Activated CD8-positive, alpha-beta T cell treated with anti-CD3 and anti-CD28 coated beads for 36 hours (primary cell): Measurements from ENCODE around the gene CRELD1. TPM values are rescaled to one million over a fixed set of nuclear protein-coding genes. Genes with fewer than 3 reads are reported as not detected.
A peak's percentile ranks its signal among the peaks of the same experiment; 100 is the strongest.

Experiments used
- ATAC-seq: fragments of 200-7000 bp; cut with Tn5 transposase; one replicate; pipeline ENCODE4 v1.10.0; 2021; ENCODE audit warnings: mild to moderate bottlenecking, moderate library complexity
- CTCF ChIA-PET: fragments of 350-600 bp; sonication (Branson Sonifier 250); formaldehyde crosslinking; loops from one replicate; lab custom pipeline; 2021; ENCODE audit warnings: antibody characterized with exemption; lab: Charles Lee
- POLR2A ChIA-PET: fragments of 350-600 bp; sonication (Branson Sonifier 250); formaldehyde crosslinking; loops from one replicate; lab custom pipeline; 2021; ENCODE audit warnings: antibody characterized with exemption; lab: Charles Lee
- DNase-seq: peaks from one replicate; pipeline ENCODE4 v3.0.0-alpha.2; 2020
- H3K27ac Mint-ChIP-seq: one replicate; pipeline ENCODE4 v1.8.0; 2021; ENCODE audit warnings: mild to moderate bottlenecking, mixed read lengths
- H3K27me3 Mint-ChIP-seq: one replicate; pipeline ENCODE4 v1.8.0; 2021; ENCODE audit warnings: mixed read lengths
- H3K36me3 Mint-ChIP-seq: one replicate; pipeline ENCODE4 v1.8.0; 2021; ENCODE audit warnings: low read depth, mixed read lengths
- H3K4me1 Mint-ChIP-seq: one replicate; pipeline ENCODE4 v1.8.0; 2021; ENCODE audit warnings: low read depth, mixed read lengths
- H3K4me3 Mint-ChIP-seq: one replicate; pipeline ENCODE4 v1.8.0; 2021; ENCODE audit warnings: mild to moderate bottlenecking, moderate library complexity, mixed read lengths
- H3K9me3 Mint-ChIP-seq: one replicate; pipeline ENCODE4 v1.8.0; 2021; ENCODE audit warnings: mixed read lengths
- CTCF ChIP-seq: fragments of 200-600 bp; IDR thresholded peaks from one replicate; pipeline ENCODE4 v1.8.0; 2022; ENCODE audit warnings: antibody characterized with exemption, mild to moderate bottlenecking
- intact Hi-C: fragments of 100-400 bp; cut with micrococcal nuclease; formaldehyde crosslinking; loops from one replicate; pipeline ENCODE4 v1.10.0; 2022
- total RNA-seq, 2 experiments: library from RNA; stranded (reverse); gene quantifications; one replicate each; pipeline ENCODE4 v1.2.3, GENCODE V29; 2021

CRELD1 gene
- total RNA-seq, 2 experiments from 2014 or later, result 9.4 to 13.0 TPM

GRCh38 chr3:9932535-9932842, 1.1 kb upstream of the CRELD1 start:
- no peaks in the 10 kb centered on the region for H3K36me3 Mint-ChIP-seq
- CTCF ChIA-PET, result interaction anchor here (0.7 to 5.9 kb wide), 42 partner anchors 9 to 390 kb away, joined by 3 to 46 read pairs (median 5); partner anchors contain the start of genes ARPC4, EMC3, IL17RE and JAGN1
- POLR2A ChIA-PET, result interaction anchor here (0.7 to 6.9 kb wide), 16 partner anchors 9 to 262 kb away, joined by 3 to 57 read pairs (median 3); partner anchors contain the start of genes EMC3, IL17RE, JAGN1 and PRRT3
- intact Hi-C loops, result loop anchor here (5.0 kb wide), 1 partner anchor 85 kb away; no protein-coding TSS in a partner anchor
- H3K27me3 Mint-ChIP-seq, result no peaks in the 10 kb centered on the region
- no peaks in the 10 kb centered on the region for H3K9me3 Mint-ChIP-seq
- no peak for ATAC-seq
- peak overlapping the region; percentile 83 for H3K4me3 Mint-ChIP-seq
- peaks cover 32% of the 10 kb centered on the region for H3K4me1 Mint-ChIP-seq
- DNase-seq, result no peak
- H3K27ac Mint-ChIP-seq, result peak overlapping the region; percentile 91
- no peak for TF ChIP-seq CTCF

- CTCF ChIA-PET, result interaction anchor here (0.7 to 5.9 kb wide), 45 partner anchors 9 to 354 kb away, joined by 3 to 46 read pairs (median 5); partner anchors contain the start of genes ARPC4, EMC3, IL17RE and JAGN1
- intact Hi-C loops, result loop anchor here (5.0 kb wide), 1 partner anchor 86 kb away; no protein-coding TSS in a partner anchor
- Mint-ChIP-seq H3K4me3 (peak overlapping the region; percentile 83), H3K27ac (peak overlapping the region; percentile 91), H3K9me3 (no peaks in the 10 kb centered on the region), H3K4me1 (peaks cover 32% of the 10 kb centered on the region), H3K27me3 (no peaks in the 10 kb centered on the region), H3K36me3 (peaks cover 1% of the 10 kb centered on the region)
- POLR2A ChIA-PET, result interaction anchor here (0.7 to 6.9 kb wide), 18 partner anchors 9 to 261 kb away, joined by 3 to 57 read pairs (median 3); partner anchors contain the start of genes BRPF1, EMC3, IL17RE and JAGN1
- TF ChIP-seq CTCF, result peak; percentile 85
- peak; percentile 95 for DNase-seq
- ATAC-seq, result peak; percentile 78
Measured at GRCh38 chr3:9932843-9933560, 632 bp upstream of the CRELD1 start.

GRCh38 chr3:9934235-9934621, 594 bp downstream of the CRELD1 start:
- POLR2A ChIA-PET, result interaction anchor here (0.6 to 6.9 kb wide), 7 partner anchors 8 to 203 kb away, joined by 3 to 57 read pairs (median 7); partner anchors contain the start of genes BRPF1, EMC3, JAGN1 and PRRT3
- ATAC-seq, result no peak
- H3K4me1 Mint-ChIP-seq, result peaks cover 32% of the 10 kb centered on the region

GRCh38 chr3:9934993-9935392, 1.4 kb downstream of the CRELD1 start:
- Mint-ChIP-seq H3K4me1 (peaks cover 32% of the 10 kb centered on the region), H3K27ac (peak overlapping the region; percentile 11), H3K27me3 (no peaks in the 10 kb centered on the region), H3K4me3 (peak overlapping the region; percentile 83), H3K36me3 (peaks cover 1% of the 10 kb centered on the region), H3K9me3 (no peaks in the 10 kb centered on the region)
- no peak for DNase-seq
- no peak for TF ChIP-seq CTCF
- CTCF ChIA-PET, result interaction anchor here (1.1 to 5.9 kb wide), 6 partner anchors 9 to 86 kb away, joined by 3 to 46 read pairs (median 9); no protein-coding TSS in a partner anchor
- POLR2A ChIA-PET, result interaction anchor here (1.2 to 6.9 kb wide), 5 partner anchors 9 to 52 kb away, joined by 7 to 57 read pairs (median 13); partner anchors contain the start of genes EMC3, JAGN1 and PRRT3
- no peak for ATAC-seq
- intact Hi-C loops, result loop anchor here (5.0 kb wide), 1 partner anchor 88 kb away; no protein-coding TSS in a partner anchor

More at GRCh38 chr3:9934235-9934621, 594 bp downstream of the CRELD1 start:
- no peak for TF ChIP-seq CTCF
- Mint-ChIP-seq H3K4me3 (peak overlapping the region; percentile 83), H3K9me3 (no peaks in the 10 kb centered on the region), H3K36me3 (peaks cover 1% of the 10 kb centered on the region), H3K27ac (peak overlapping the region; percentile 91), H3K27me3 (no peaks in the 10 kb centered on the region)
- intact Hi-C loops, result loop anchor here (5.0 kb wide), 1 partner anchor 87 kb away; no protein-coding TSS in a partner anchor
- CTCF ChIA-PET, result interaction anchor here (0.8 to 5.9 kb wide), 12 partner anchors 10 to 201 kb away, joined by 3 to 46 read pairs (median 10); no protein-coding TSS in a partner anchor
- DNase-seq, result peak; percentile 36
